GM19395 (cell line): ENCODE results near the gene EIF4ENIF1.
"Not testable (repeated sequence)": the region's sequence is repeated elsewhere in the genome, so short reads cannot be mapped to it uniquely, and the experiment has no call there.

ENCODE experiments used
- ATAC-seq: cut with Tn5 transposase; IDR thresholded peaks from one replicate; pipeline ENCODE4 v1.9.1; 2021; ENCODE audit warnings: mild to moderate bottlenecking, moderate library complexity; ENCODE audit not compliant: unreplicated experiment

The EIF4ENIF1 gene

GRCh38 chr22:31489632-31490495 lies at the start of gene EIF4ENIF1:
Gene EIF4ENIF1, minus strand, starts transcription at chr22:31489842. Its CDS starts 1,124 bp downstream, at chr22:31488718.
- peak; percentile 38 for ATAC-seq

- no peak for ATAC-seq
Measured at GRCh38 chr22:31538815-31539214, 49.2 kb upstream of the EIF4ENIF1 start.

GRCh38 chr22:31537019-31537535 lies 47.4 kb upstream of the EIF4ENIF1 start:
- no peak for ATAC-seq

- ATAC-seq, result no peak
Measured at GRCh38 chr22:31533374-31533773, 43.7 kb upstream of the EIF4ENIF1 start.

GRCh38 chr22:31532060-31532459 lies 42.4 kb upstream of the EIF4ENIF1 start:
- ATAC-seq, result no peak

GRCh38 chr22:31530823-31531195 lies 41.2 kb upstream of the EIF4ENIF1 start:
- no peak for ATAC-seq

GRCh38 chr22:31526270-31526669 lies 36.6 kb upstream of the EIF4ENIF1 start:
- no peak for ATAC-seq

- not testable (repeated sequence) for ATAC-seq
Measured at GRCh38 chr22:31524132-31524531, 34.5 kb upstream of the EIF4ENIF1 start.

GRCh38 chr22:31520051-31520450 lies 30.4 kb upstream of the EIF4ENIF1 start:
- ATAC-seq, result no peak

GRCh38 chr22:31509061-31509762 lies 19.6 kb upstream of the EIF4ENIF1 start:
- no peak for ATAC-seq

- no peak for ATAC-seq
Measured at GRCh38 chr22:31508536-31508935, 18.9 kb upstream of the EIF4ENIF1 start.

GRCh38 chr22:31507517-31507916 lies 17.9 kb upstream of the EIF4ENIF1 start:
- not testable (repeated sequence) for ATAC-seq

GRCh38 chr22:31504282-31504681 lies 14.6 kb upstream of the EIF4ENIF1 start:
- no peak for ATAC-seq

GRCh38 chr22:31503211-31503964 lies 13.7 kb upstream of the EIF4ENIF1 start:
- no peak for ATAC-seq

- no peak for ATAC-seq
Measured at GRCh38 chr22:31501738-31502137, 12.1 kb upstream of the EIF4ENIF1 start.

GRCh38 chr22:31497148-31497938 lies 7.7 kb upstream of the EIF4ENIF1 start:
- no peak for ATAC-seq

GRCh38 chr22:31496735-31497146 lies 7.1 kb upstream of the EIF4ENIF1 start:
- peak; percentile 5 for ATAC-seq

GRCh38 chr22:31496007-31496734 lies 6.5 kb upstream of the EIF4ENIF1 start, which contains the start of gene SFI1:
Gene SFI1, plus strand, starts transcription at chr22:31496536. Its CDS starts 11,749 bp downstream, at chr22:31508285.
- ATAC-seq, result peak; percentile 76

- no peak for ATAC-seq
Measured at GRCh38 chr22:31495343-31495742, 5.7 kb upstream of the EIF4ENIF1 start.
